Mesendoderm (in vitro differentiated cells): ENCODE data around the gene MARK3.

Experiments
- DNase-seq: peaks from one replicate; pipeline ENCODE4 v3.0.0; 2013
- H2AK5ac ChIP-seq: 2 replicates; pipeline ENCODE4 v1.6.1; 2013; ENCODE audit warnings: low read length, inconsistent platforms
- H2BK120ac ChIP-seq: 2 replicates; pipeline ENCODE4 v1.6.1; 2013; ENCODE audit warnings: low read depth, mild to moderate bottlenecking, low read length, moderate library complexity, mixed read lengths
- H2BK15ac ChIP-seq: replicated peaks from 2 replicates; pipeline ENCODE4 v1.6.1; 2013; ENCODE audit warnings: low read depth, mild to moderate bottlenecking, moderate library complexity
- H2BK5ac ChIP-seq: 2 replicates; pipeline ENCODE4 v1.6.1; 2013; ENCODE audit warnings: low read length, inconsistent platforms
- H3K18ac ChIP-seq: 2 replicates; pipeline ENCODE4 v1.6.1; 2013; ENCODE audit warnings: mild to moderate bottlenecking, low read length, mixed read lengths
- H3K23ac ChIP-seq: one replicate; pipeline ENCODE4 v1.6.1; 2013; ENCODE audit warnings: low read length
- H3K27ac ChIP-seq: 2 replicates; pipeline ENCODE4 v1.5.1; 2013; ENCODE audit warnings: low read depth, mild to moderate bottlenecking, inconsistent platforms, low read length, moderate library complexity
- H3K27me3 ChIP-seq: 2 replicates; pipeline ENCODE4 v1.6.1; 2013; ENCODE audit warnings: low read length, control low read depth, mild to moderate bottlenecking, inconsistent platforms; ENCODE audit not compliant: insufficient read depth, poor library complexity
- H3K36me3 ChIP-seq: 2 replicates; pipeline ENCODE4 v1.6.1; 2013; ENCODE audit warnings: low read length, inconsistent platforms; ENCODE audit not compliant: control insufficient read depth, insufficient read depth
- H3K4ac ChIP-seq: one replicate; pipeline ENCODE4 v1.6.1; 2013; ENCODE audit warnings: low read depth, mild to moderate bottlenecking, low read length, moderate library complexity
- H3K4me1 ChIP-seq: 2 replicates; pipeline ENCODE4 v1.6.1; 2013; ENCODE audit warnings: low read depth, low read length, inconsistent platforms; ENCODE audit not compliant: control insufficient read depth
- H3K4me2 ChIP-seq: 2 replicates; pipeline ENCODE4 v1.6.1; 2013; ENCODE audit warnings: low read length
- H3K4me3 ChIP-seq: 2 replicates; pipeline ENCODE4 v1.5.1; 2013; ENCODE audit warnings: mild to moderate bottlenecking, low read length
- H3K56ac ChIP-seq: one replicate; pipeline ENCODE4 v1.6.1; 2013; ENCODE audit warnings: low read length
- H3K79me1 ChIP-seq: 2 replicates; pipeline ENCODE4 v1.6.1; 2013; ENCODE audit warnings: low read length, inconsistent platforms
- H3K79me2 ChIP-seq: 2 replicates; pipeline ENCODE4 v1.6.1; 2013; ENCODE audit warnings: mild to moderate bottlenecking, low read length; ENCODE audit not compliant: control insufficient read depth, insufficient read depth
- H3K9ac ChIP-seq: 2 replicates; pipeline ENCODE4 v1.6.1; 2013; ENCODE audit warnings: low read length, inconsistent platforms
- H4K5ac ChIP-seq: one replicate; pipeline ENCODE4 v1.6.1; 2013; ENCODE audit warnings: low read length
- H4K8ac ChIP-seq: one replicate; pipeline ENCODE4 v1.6.1; 2013; ENCODE audit warnings: low read depth, mild to moderate bottlenecking, control low read depth, low read length, moderate library complexity
- WGBS: extraction: QIAGEN DNeasy Blood & Tissue Kit; methylation state at CpG from one replicate; pipeline ENCODE4 v1.1.7; 2013; ENCODE audit warnings: low lambda C conversion rate, missing lambda C conversion rate; ENCODE audit not compliant: insufficient coverage; ENCODE audit errors: extremely low coverage; 5-methylcytosine and 5-hydroxymethylcytosine counted together

MARK3 gene

DNA sequence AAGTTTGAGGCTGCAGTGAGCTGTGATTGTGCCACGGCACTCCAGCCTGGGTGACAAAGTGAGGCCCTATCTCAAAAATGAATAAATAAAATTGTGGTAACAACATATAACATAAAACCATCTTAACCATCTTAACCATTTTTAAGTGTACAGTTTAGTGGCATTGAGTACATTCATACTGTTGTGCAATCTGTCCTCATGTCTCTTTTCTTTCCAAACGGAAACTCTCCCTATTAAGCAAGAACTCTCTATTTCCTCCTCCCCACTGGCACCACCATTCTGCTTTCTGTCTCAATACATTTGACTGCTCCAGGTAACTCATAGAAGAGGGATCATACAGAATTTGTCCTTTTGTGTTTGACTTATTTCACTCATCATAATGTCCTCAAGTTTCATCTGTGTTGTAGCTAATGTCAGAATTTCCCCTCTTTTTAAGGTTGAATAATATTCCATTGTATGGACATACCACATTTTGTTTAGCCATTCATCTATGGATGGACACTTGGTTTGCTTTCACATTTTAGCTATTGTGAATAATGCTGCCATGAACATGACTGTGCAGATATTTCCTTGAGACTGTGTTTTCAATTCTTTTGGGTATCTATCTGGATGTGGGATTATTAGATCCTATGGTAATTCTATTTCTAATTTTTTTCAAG, 4.4 kb upstream of the MARK3 start:
- Histone ChIP-seq H3K27me3 (no peaks in the 10 kb centered on the region), H4K5ac (no peak overlapping the region), H3K79me2 (peaks cover 5% of the 10 kb centered on the region), H3K4ac (no peak overlapping the region), H3K4me1 (peaks cover 2% of the 10 kb centered on the region), H3K18ac (no peak overlapping the region), H2AK5ac (no peak overlapping the region), H3K36me3 (no peaks in the 10 kb centered on the region), H3K56ac (no peak overlapping the region), H2BK5ac (no peak overlapping the region), H2BK120ac (no peak overlapping the region), H3K23ac (no peak overlapping the region), H3K4me3 (no peak overlapping the region), H2BK15ac (no peak overlapping the region), H4K8ac (no peak overlapping the region), H3K9ac (no peak overlapping the region), H3K4me2 (no peak overlapping the region), H3K27ac (no peak overlapping the region), H3K79me1 (peaks cover under 1% of the 10 kb centered on the region)
- DNase-seq = no peak
- WGBS = no CpG with 5 or more reads among the region's 2 CpGs

DNA sequence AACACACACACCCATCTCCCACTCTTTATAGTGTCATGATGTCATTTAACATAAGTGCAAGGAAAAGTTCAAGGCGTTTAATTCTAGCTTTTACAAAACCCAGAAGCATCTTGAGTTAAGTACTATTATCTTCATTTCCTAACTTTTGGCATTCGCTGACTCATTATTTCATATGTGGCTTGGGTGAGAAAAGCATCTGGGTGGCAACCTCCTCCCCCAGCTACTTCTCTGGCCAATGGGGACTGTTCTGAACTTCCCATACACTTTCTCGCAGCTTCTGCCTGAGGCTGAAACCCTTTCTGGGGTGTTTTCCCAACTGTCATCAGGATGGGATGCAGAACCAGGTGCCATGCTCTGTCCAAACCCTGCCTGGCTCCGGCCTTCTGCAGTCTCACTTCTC, 2.8 kb upstream of the MARK3 start:
- H2AK5ac ChIP-seq = no peak overlapping the region
- no peak overlapping the region for H4K5ac ChIP-seq
- H3K79me2 ChIP-seq = peaks cover 19% of the 10 kb centered on the region
- H2BK5ac ChIP-seq = no peak overlapping the region
- H3K27ac ChIP-seq = no peak overlapping the region
- H3K9ac ChIP-seq = no peak overlapping the region
- no peak overlapping the region for H2BK120ac ChIP-seq
- no peak overlapping the region for H3K56ac ChIP-seq
- no peak overlapping the region for H4K8ac ChIP-seq
- peaks cover 3% of the 10 kb centered on the region for H3K79me1 ChIP-seq
- no peak overlapping the region for H3K18ac ChIP-seq
- no peak for DNase-seq
- no peak overlapping the region for H2BK15ac ChIP-seq
- no peak overlapping the region for H3K23ac ChIP-seq
- H3K27me3 ChIP-seq = no peaks in the 10 kb centered on the region
- H3K4me2 ChIP-seq = no peak overlapping the region
- no peak overlapping the region for H3K4ac ChIP-seq
- peaks cover 4% of the 10 kb centered on the region for H3K4me1 ChIP-seq
- no peaks in the 10 kb centered on the region for H3K36me3 ChIP-seq
- H3K4me3 ChIP-seq = no peak overlapping the region
- WGBS = no CpG with 5 or more reads among the region's 4 CpGs

DNA sequence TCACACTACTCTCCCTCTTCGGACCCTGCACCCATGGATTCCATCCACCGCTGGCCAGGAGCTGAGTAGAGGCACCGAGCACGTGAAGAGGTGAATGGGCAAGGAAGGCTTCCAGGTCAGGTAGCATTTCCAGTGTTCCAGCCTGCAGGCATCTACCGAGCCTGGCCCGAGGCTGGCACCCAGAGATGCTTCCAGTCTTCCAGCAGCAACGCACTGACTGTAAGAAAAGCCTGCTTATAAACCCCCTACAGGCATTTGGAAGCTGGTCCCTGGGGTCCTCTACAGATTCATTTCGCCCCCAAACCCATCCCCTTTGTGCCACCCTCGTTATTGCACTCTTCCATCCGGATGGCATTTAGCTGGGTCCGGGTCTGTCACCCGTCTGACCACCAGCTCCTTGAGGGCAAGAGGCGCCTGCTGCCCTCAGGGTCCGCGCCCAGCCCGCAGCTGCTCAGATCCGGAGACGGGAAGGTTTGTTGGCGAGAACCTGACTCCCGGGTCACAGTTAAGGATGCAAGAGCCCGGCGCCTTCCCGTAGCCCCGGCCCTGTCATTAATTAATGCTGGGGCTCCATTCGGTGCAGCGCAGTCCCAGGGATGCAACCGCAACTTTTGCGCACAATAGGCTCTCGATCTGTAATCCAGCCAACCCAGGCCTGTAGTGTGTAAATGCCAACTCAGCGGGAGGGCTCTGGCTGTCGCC, 614 bp upstream of the MARK3 start:
- DNase-seq = no peak

DNA sequence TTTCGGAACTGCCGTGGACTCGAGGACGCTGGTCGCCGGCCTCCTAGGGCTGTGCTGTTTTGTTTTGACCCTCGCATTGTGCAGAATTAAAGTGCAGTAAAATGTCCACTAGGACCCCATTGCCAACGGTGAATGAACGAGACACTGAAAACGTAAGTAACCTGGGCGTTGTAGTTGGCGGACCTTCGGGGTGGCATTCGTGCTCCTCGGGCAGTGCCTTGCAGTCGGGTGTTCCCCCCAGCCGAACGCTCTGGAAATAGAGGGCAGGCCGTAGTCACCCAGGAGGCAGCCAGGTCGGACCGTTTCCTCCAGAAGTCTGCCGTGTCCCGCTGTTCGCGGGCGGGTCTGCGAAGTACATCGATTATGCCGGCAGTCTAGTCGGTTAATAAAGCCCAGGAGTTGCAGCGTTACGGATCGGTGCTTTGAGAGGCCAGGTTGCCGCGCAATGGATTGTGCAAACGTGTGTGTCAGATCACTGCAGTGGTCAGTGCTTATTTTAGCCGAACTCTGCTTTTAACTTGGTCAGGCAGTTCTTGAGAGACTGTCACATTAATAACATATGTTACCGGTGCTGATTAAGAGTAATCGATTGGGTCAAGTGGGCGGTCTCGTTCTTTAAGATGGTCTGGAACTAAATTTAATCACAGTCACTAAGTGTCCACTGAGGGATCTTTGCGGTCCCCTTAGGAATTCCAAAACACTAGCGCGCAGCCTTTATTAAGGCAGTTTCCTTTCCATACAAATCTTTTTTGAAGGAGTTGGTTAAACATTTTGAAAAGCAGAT, 906 bp downstream of the MARK3 start:
- Histone ChIP-seq H3K79me1 (peaks cover 3% of the 10 kb centered on the region), H3K4me3 (peak overlapping the region; percentile 94), H3K4me2 (peak overlapping the region; percentile 80), H3K4ac (no peak overlapping the region), H3K79me2 (peaks cover 44% of the 10 kb centered on the region), H3K18ac (peak overlapping the region; percentile 94), H3K4me1 (peaks cover 4% of the 10 kb centered on the region), H3K9ac (peak overlapping the region; percentile 82), H3K23ac (no peak overlapping the region), H2AK5ac (no peak overlapping the region), H2BK15ac (no peak overlapping the region), H3K27ac (peak overlapping the region; percentile 93), H2BK5ac (no peak overlapping the region), H4K8ac (no peak overlapping the region), H2BK120ac (no peak overlapping the region), H3K56ac (peak overlapping the region; percentile 100), H4K5ac (no peak overlapping the region), H3K36me3 (no peaks in the 10 kb centered on the region), H3K27me3 (no peaks in the 10 kb centered on the region)
- no CpG with 5 or more reads among the region's 44 CpGs for WGBS
- peak; percentile 46 for DNase-seq

More for the DNA sequence above, 614 bp upstream of the MARK3 start:
- Histone ChIP-seq H3K4me3 (peak overlapping the region; percentile 69), H3K23ac (no peak overlapping the region), H3K4ac (no peak overlapping the region), H4K8ac (no peak overlapping the region), H2BK15ac (no peak overlapping the region), H3K4me2 (peak overlapping the region; percentile 92), H3K9ac (peak overlapping the region; percentile 59), H3K36me3 (no peaks in the 10 kb centered on the region), H3K27ac (no peak overlapping the region), H3K27me3 (no peaks in the 10 kb centered on the region), H3K79me2 (peaks cover 35% of the 10 kb centered on the region), H3K18ac (no peak overlapping the region), H3K79me1 (peaks cover 3% of the 10 kb centered on the region), H2AK5ac (no peak overlapping the region), H2BK5ac (no peak overlapping the region), H4K5ac (no peak overlapping the region), H3K4me1 (peaks cover 4% of the 10 kb centered on the region), H2BK120ac (no peak overlapping the region), H3K56ac (peak overlapping the region; percentile 81)
- WGBS = no CpG with 5 or more reads among the region's 31 CpGs

DNA sequence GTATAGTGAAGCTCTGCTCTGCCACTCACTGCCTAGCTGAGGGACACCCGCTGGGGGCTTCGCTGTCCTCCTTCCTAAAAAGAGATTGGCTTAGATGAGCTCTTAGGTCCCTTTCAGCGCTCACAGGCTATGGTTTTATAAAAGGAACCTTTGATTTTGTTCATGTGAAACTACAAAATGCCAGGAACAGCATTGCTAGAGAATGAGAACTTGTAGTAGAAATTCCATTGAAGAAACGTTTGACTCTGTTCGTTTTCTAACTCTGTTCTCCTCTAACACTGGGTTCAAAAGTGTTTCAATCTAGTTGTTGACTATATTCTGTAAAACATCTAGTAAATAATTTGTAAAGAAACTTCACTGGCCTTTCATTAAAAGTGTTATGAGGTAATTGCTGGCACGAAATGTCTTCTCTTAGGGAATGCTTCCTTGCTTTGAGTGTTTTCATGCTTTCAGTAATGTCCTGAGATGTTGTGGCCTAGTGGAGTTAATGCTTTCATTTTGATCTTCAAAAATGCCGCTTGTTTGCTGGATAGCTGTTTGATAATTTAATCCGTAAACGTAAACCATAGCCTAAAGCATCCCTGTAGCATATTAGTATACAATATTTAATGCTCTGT, 1.6 kb downstream of the MARK3 start:
- H3K56ac ChIP-seq = peak overlapping the region; percentile 100
- peak; percentile 37 for DNase-seq
- no peak overlapping the region for H4K5ac ChIP-seq
- peaks cover 46% of the 10 kb centered on the region for H3K79me2 ChIP-seq
- H3K27me3 ChIP-seq = no peaks in the 10 kb centered on the region
- peak overlapping the region; percentile 82 for H3K9ac ChIP-seq
- H2AK5ac ChIP-seq = no peak overlapping the region
- H2BK15ac ChIP-seq = no peak overlapping the region
- H3K79me1 ChIP-seq = peaks cover 3% of the 10 kb centered on the region
- H3K18ac ChIP-seq = no peak overlapping the region
- no peak overlapping the region for H4K8ac ChIP-seq
- no peak overlapping the region for H3K23ac ChIP-seq
- no peak overlapping the region for H2BK120ac ChIP-seq
- H3K27ac ChIP-seq = no peak overlapping the region
- no peak overlapping the region for H2BK5ac ChIP-seq
- H3K4me1 ChIP-seq = peaks cover 4% of the 10 kb centered on the region
- H3K36me3 ChIP-seq = no peaks in the 10 kb centered on the region
- H3K4me3 ChIP-seq = peak overlapping the region; percentile 94
- H3K4ac ChIP-seq = no peak overlapping the region
- peak overlapping the region; percentile 80 for H3K4me2 ChIP-seq
- WGBS = no CpG with 5 or more reads among the region's 9 CpGs
